GM19452 (cell line): Measurements from ENCODE around the gene SSH2.

Source experiments
- ATAC-seq: cut with Tn5 transposase; IDR thresholded peaks from one replicate; pipeline ENCODE4 v1.9.1; 2021; ENCODE audit not compliant: unreplicated experiment

The SSH2 gene

GRCh38 chr17:29840884-29841283 is 89.1 kb downstream of the SSH2 start:
- no peak for ATAC-seq

GRCh38 chr17:29839656-29840055 is 90.4 kb downstream of the SSH2 start:
- ATAC-seq = no peak

GRCh38 chr17:29838961-29839360 is 91.1 kb downstream of the SSH2 start:
- ATAC-seq = no peak

GRCh38 chr17:29837531-29837930 is 92.5 kb downstream of the SSH2 start:
- ATAC-seq = no peak

- ATAC-seq = no peak
Observed at GRCh38 chr17:29836643-29837042, 93.4 kb downstream of the SSH2 start.

- no peak for ATAC-seq
Observed at GRCh38 chr17:29835435-29836351, 94.3 kb downstream of the SSH2 start.

GRCh38 chr17:29833801-29834200 is 96.2 kb downstream of the SSH2 start:
- no peak for ATAC-seq

GRCh38 chr17:29828676-29829284 is 101.2 kb downstream of the SSH2 start:
- no peak for ATAC-seq

GRCh38 chr17:29827179-29827578 is 102.8 kb downstream of the SSH2 start:
- no peak for ATAC-seq

- no peak for ATAC-seq
Observed at GRCh38 chr17:29826114-29826692, 103.8 kb downstream of the SSH2 start.

- ATAC-seq = no peak
Observed at GRCh38 chr17:29825604-29826003, 104.4 kb downstream of the SSH2 start.

GRCh38 chr17:29821897-29822296 is 108.1 kb downstream of the SSH2 start:
- ATAC-seq = no peak

- ATAC-seq = no peak
Observed at GRCh38 chr17:29820425-29820824, 109.6 kb downstream of the SSH2 start.

- no peak for ATAC-seq
Observed at GRCh38 chr17:29807520-29808361, 122.3 kb downstream of the SSH2 start.

GRCh38 chr17:29802246-29802645 is 127.8 kb downstream of the SSH2 start:
- no peak for ATAC-seq

- ATAC-seq = no peak
Observed at GRCh38 chr17:29800457-29800856, 129.6 kb downstream of the SSH2 start.

GRCh38 chr17:29796652-29797051 is 133.4 kb downstream of the SSH2 start:
- no peak for ATAC-seq

- ATAC-seq = no peak
Observed at GRCh38 chr17:29793501-29793900, 136.5 kb downstream of the SSH2 start.

GRCh38 chr17:29791336-29792080 is 138.5 kb downstream of the SSH2 start:
- no peak for ATAC-seq
